AG04449 (cell line): ENCODE results near the gene LIF.

Source experiments
- CTCF ChIA-PET: fragments of 350-600 bp; formaldehyde crosslinking; extraction: SDS; loops from one replicate; lab custom pipeline; 2021; ENCODE audit warnings: antibody characterized with exemption; lab: Yijun Ruan, JAX
- POLR2A ChIA-PET: fragments of 400-600, 350-600 bp; formaldehyde crosslinking; extraction: SDS; loops from one replicate; lab custom pipeline; 2020; ENCODE audit warnings: antibody characterized with exemption, inconsistent platforms; lab: Yijun Ruan, JAX
- DNase-seq: peaks from one replicate; pipeline ENCODE4 v3.0.0-alpha.2; 2010; ENCODE audit warnings: low read depth, low spot score
- H3K4me3 ChIP-seq: 2 replicates; pipeline ENCODE4 v1.5.1; 2011; ENCODE audit warnings: low read depth, mild to moderate bottlenecking, control low read depth, low read length
- TF ChIP-seq, protein P1 (sequence below): IDR thresholded peaks from one replicate; pipeline ENCODE4 v1.5.1; 2011; ENCODE audit warnings: mild to moderate bottlenecking, moderate library complexity, low read length, control low read depth, inconsistent platforms; ENCODE audit not compliant: insufficient read depth; ENCODE audit errors: missing control alignments

The LIF gene

GRCh38 chr22:30288419-30289140 lies 42.0 kb upstream of the LIF start:
- DNase-seq, result no peak
- peak overlapping the region; percentile 81 for H3K4me3 ChIP-seq
- ChIA-PET CTCF (interaction anchor here (0.6 to 7.9 kb wide), 42 partner anchors 11 to 277 kb away, joined by 3 to 235 read pairs (median 9); partner anchors contain the start of genes CCDC157, RNF215, SEC14L2 and SF3A1), POLR2A (interaction anchor here (0.7 to 2.0 kb wide), 7 partner anchors 11 to 99 kb away, joined by 3 to 11 read pairs (median 4); partner anchors contain the start of genes CCDC157, SF3A1 and TBC1D10A)
- TF ChIP-seq, protein P1, sequence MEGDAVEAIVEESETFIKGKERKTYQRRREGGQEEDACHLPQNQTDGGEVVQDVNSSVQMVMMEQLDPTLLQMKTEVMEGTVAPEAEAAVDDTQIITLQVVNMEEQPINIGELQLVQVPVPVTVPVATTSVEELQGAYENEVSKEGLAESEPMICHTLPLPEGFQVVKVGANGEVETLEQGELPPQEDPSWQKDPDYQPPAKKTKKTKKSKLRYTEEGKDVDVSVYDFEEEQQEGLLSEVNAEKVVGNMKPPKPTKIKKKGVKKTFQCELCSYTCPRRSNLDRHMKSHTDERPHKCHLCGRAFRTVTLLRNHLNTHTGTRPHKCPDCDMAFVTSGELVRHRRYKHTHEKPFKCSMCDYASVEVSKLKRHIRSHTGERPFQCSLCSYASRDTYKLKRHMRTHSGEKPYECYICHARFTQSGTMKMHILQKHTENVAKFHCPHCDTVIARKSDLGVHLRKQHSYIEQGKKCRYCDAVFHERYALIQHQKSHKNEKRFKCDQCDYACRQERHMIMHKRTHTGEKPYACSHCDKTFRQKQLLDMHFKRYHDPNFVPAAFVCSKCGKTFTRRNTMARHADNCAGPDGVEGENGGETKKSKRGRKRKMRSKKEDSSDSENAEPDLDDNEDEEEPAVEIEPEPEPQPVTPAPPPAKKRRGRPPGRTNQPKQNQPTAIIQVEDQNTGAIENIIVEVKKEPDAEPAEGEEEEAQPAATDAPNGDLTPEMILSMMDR, result no peak

DNA sequence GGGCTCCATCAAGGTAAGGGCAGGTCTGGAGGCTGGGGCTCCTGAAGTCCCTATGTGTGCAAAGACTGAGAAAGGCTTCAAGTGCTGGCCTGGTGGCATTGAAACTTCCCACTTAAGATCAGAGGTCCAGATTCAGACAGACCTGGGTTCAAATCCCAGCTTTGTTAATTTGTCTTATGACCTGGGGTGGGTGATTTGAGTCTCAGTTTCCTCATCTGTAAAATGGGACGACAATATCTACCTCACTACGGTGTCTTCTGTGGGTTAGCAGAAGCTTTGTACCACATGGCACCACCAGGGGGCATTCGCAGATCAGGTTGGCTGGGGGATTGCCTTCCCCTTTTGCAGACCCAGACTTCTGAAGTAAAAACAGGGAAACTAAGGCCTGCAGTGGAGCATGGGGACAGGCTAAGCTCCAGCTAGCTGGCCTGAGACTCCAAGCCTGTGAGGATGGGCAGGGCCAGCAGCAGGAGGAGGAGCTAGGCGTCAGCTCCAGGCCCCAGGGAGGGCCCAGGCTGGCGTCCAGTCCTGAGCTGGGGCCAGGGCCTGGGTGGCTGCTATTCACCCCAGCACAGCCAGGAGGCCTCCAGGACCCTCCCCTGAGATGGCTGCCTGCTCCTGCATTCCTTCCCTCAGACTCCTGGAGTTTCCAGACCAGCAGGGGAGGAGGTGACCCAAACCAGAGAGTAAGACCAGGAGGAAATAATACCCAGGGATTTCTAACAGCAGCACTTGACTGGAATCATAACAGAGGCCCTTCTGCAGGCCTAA lies 41.3 kb upstream of the LIF start:
- peak overlapping the region; percentile 81 for H3K4me3 ChIP-seq
- POLR2A ChIA-PET, result interaction anchor here (0.7 to 2.0 kb wide), 6 partner anchors 10 to 100 kb away, joined by 3 to 11 read pairs (median 4); partner anchors contain the start of gene TBC1D10A
- DNase-seq, result peak; percentile 68
- CTCF ChIA-PET, result interaction anchor here (0.7 to 7.9 kb wide), 44 partner anchors 11 to 466 kb away, joined by 3 to 235 read pairs (median 9); partner anchors contain the start of genes CCDC157, RNF215, SEC14L2 and SF3A1
- TF ChIP-seq, protein P1, result peak; percentile 85

GRCh38 chr22:30286813-30287647 lies 40.5 kb upstream of the LIF start:
- ChIA-PET POLR2A (interaction anchor here (1.5 kb wide), 1 partner anchor 91 kb away, joined by 3 read pairs; no protein-coding TSS in a partner anchor), CTCF (interaction anchor here (0.8 to 7.9 kb wide), 45 partner anchors 9 to 467 kb away, joined by 3 to 235 read pairs (median 9); partner anchors contain the start of genes CCDC157, RNF215, SEC14L2 and SF3A1)
- DNase-seq, result no peak
- H3K4me3 ChIP-seq, result no peak overlapping the region
- TF ChIP-seq, protein P1, result peak; percentile 89

DNA sequence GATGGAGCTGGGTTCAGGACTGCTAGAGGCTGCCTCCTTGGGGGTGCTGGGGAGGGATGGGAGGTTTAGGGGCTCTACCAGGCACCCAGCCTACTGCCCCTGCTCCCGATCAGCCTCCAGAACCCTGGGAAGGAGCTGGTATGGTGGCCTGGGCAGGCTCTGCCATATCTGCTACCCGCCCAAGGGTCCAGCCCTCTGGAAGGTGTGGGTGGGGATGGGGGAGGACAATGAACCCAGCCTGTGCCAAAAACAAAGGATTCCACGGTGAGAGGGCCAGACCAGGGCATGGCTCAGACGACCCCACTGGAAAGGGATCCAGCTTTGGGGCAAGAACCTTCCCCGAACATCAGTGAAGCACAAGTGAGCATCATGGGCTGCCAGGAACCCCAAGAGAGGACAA lies 39.8 kb upstream of the LIF start:
- TF ChIP-seq, protein P1, result no peak
- ChIA-PET POLR2A (interaction anchor here (0.8 kb wide), 1 partner anchor 199 kb away, joined by 3 read pairs; no protein-coding TSS in a partner anchor), CTCF (interaction anchor here (0.5 to 7.9 kb wide), 17 partner anchors 9 to 229 kb away, joined by 3 to 235 read pairs (median 4); partner anchors contain the start of genes RNF215, SEC14L2 and TBC1D10A)
- no peak overlapping the region for H3K4me3 ChIP-seq
- no peak for DNase-seq

DNA sequence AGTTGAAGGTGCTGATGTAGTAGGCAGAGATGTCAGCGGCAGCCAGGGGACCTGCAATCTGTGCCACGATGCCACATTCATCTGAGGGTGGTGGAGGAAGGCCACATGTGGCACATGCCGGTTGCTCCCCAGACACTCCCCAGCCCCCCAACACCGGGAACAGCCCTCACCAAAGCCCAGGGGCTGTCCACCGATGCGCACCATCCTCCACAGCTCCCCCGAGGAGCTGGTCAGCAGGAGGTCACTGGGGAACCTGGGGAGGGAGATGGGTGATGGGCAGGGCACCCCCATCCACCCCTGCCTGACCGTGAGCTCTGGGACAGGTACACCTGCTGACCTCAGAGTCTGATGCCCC lies 39.3 kb upstream of the LIF start:
- TF ChIP-seq, protein P1, result no peak
- no peak overlapping the region for H3K4me3 ChIP-seq
- no peak for DNase-seq
- POLR2A ChIA-PET, result interaction anchor here (0.8 kb wide), 1 partner anchor 199 kb away, joined by 3 read pairs; no protein-coding TSS in a partner anchor
- CTCF ChIA-PET, result interaction anchor here (0.5 to 7.9 kb wide), 17 partner anchors 9 to 228 kb away, joined by 3 to 235 read pairs (median 4); partner anchors contain the start of genes RNF215, SEC14L2 and TBC1D10A
